ENCODE data around the gene CTSE. TPM values are rescaled to one million over a fixed set of nuclear protein-coding genes. Genes with fewer than 3 reads are reported as not detected.

The CTSE gene
- total and polyA plus RNA-seq, 2 of the 8 experiments (the other 6 are each of a cell fraction or from before 2014, with no cell fraction given) = 0.03 TPM; not detected in 1

DNA sequence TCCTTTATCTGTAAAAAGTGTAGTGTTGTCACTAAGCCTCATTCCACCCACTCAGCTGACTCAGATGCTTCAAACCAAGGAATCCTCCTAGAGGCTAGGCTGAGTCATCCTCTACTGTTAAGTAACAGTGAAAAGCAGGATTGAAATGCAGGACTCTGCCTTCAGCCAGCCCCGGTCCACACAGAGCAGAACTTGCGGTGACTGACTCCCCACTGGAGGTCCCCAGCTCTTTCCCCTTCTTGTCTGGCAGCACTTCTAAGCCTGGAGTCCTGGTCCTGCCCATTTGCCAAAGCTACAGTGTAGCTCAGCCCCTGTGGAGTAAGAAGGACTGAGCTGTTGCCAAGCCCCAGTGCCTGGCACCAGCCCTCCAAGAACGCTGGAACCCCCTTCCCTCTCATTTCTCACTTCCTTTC lies 22.2 kb downstream of the CTSE start (continued):
- TF ChIP-seq EZH2 (IDR thresholded peaks at IDR 0.05; ENCODE audit: low read depth, low read length, severe bottlenecking) (no peak), HDAC6 (IDR thresholded peaks at IDR 0.05; ENCODE audit: low read depth, low read length) (no peak), RNF2 (IDR thresholded peaks at IDR 0.05; ENCODE audit: borderline replicate concordance, low read depth, low read length, missing control alignments, poor library complexity, severe bottlenecking) (no peak), MAFK (IDR thresholded peaks at IDR 0.05; ENCODE audit: low read depth, low read length) (no peak)

All from H1 (cell line).